Measurements from ENCODE around the gene NR2C2.

Gene NR2C2

GRCh38 chr3:15038306-15038705, 90.9 kb downstream of the NR2C2 start:
- Histone ChIP-seq H3K79me2 (ENCODE audit: control insufficient read depth, insufficient read depth, low read length, poor library complexity) (no peaks in the 10 kb centered on the region), H3K4me1 (ENCODE audit: control insufficient read depth in 1 of 2, insufficient read depth in 2 of 2, low read length in 2 of 2) (no peaks in the 10 kb centered on the region), H2BK12ac (ENCODE audit: low read length) (no peak overlapping the region), H2BK5ac (ENCODE audit: low read depth, low read length, poor library complexity) (no peak overlapping the region), H2AK5ac (ENCODE audit: low read length) (no peak overlapping the region), H4K8ac (ENCODE audit: low read depth, low read length) (no peak overlapping the region), H2AFZ (ENCODE audit: insufficient read depth, low read length, poor library complexity) (no peak overlapping the region), H4K91ac (ENCODE audit: low read depth, low read length) (no peak overlapping the region), H3K9ac (ENCODE audit: low read length) (no peak overlapping the region), H2BK120ac (ENCODE audit: insufficient read depth, low read length, poor library complexity) (no peak overlapping the region), H3K27ac (ENCODE audit: low read depth, low read length) (no peak overlapping the region), H4K12ac (ENCODE audit: low read depth, low read length) (no peak overlapping the region), H3K79me1 (ENCODE audit: low read length) (no peaks in the 10 kb centered on the region), H3K4ac (ENCODE audit: low read depth, low read length) (no peak overlapping the region), H3K4me3 (ENCODE audit: low read depth, low read length) (no peak overlapping the region), H3K14ac (ENCODE audit: low read length) (no peak overlapping the region), H3K18ac (ENCODE audit: low read length) (no peak overlapping the region), H3K36me3 (ENCODE audit: control insufficient read depth in 1 of 2, insufficient read depth in 2 of 2, low read length in 2 of 2) (peaks cover 35 to 59% of the 10 kb centered on the region in 2 experiments), H3K27me3 (ENCODE audit: insufficient read depth, low read length) (no peaks in the 10 kb centered on the region), H3K23ac (ENCODE audit: low read length) (no peak overlapping the region), H3K4me2 (ENCODE audit: low read length) (no peak overlapping the region), H3K9me3 (ENCODE audit: insufficient read depth, low read depth, low read length) (no peaks in the 10 kb centered on the region)
- no CpG with 5 or more reads among the region's 6 CpGs for WGBS (ENCODE audit: extremely low coverage, insufficient coverage, insufficient read length)
- no peak for DNase-seq

GRCh38 chr3:15040844-15041243, 93.5 kb downstream of the NR2C2 start:
- Histone ChIP-seq H2AFZ (ENCODE audit: insufficient read depth, low read length, poor library complexity) (no peak overlapping the region), H2AK5ac (ENCODE audit: low read length) (no peak overlapping the region), H3K23ac (ENCODE audit: low read length) (no peak overlapping the region), H3K4me1 (ENCODE audit: control insufficient read depth in 1 of 2, insufficient read depth in 2 of 2, low read length in 2 of 2) (no peaks in the 10 kb centered on the region), H3K4me3 (ENCODE audit: low read depth, low read length) (no peak overlapping the region), H3K9me3 (ENCODE audit: insufficient read depth, low read depth, low read length) (no peaks in the 10 kb centered on the region), H3K4ac (ENCODE audit: low read depth, low read length) (no peak overlapping the region), H3K4me2 (ENCODE audit: low read length) (no peak overlapping the region), H2BK5ac (ENCODE audit: low read depth, low read length, poor library complexity) (no peak overlapping the region), H2BK120ac (ENCODE audit: insufficient read depth, low read length, poor library complexity) (no peak overlapping the region), H3K18ac (ENCODE audit: low read length) (no peak overlapping the region), H3K14ac (ENCODE audit: low read length) (no peak overlapping the region), H3K79me2 (ENCODE audit: control insufficient read depth, insufficient read depth, low read length, poor library complexity) (no peaks in the 10 kb centered on the region), H4K12ac (ENCODE audit: low read depth, low read length) (no peak overlapping the region), H3K27me3 (ENCODE audit: insufficient read depth, low read length) (no peaks in the 10 kb centered on the region), H3K36me3 (ENCODE audit: control insufficient read depth in 1 of 2, insufficient read depth in 2 of 2, low read length in 2 of 2) (peaks cover 34 to 63% of the 10 kb centered on the region in 2 experiments), H4K8ac (ENCODE audit: low read depth, low read length) (no peak overlapping the region), H3K27ac (ENCODE audit: low read depth, low read length) (no peak overlapping the region), H3K79me1 (ENCODE audit: low read length) (no peaks in the 10 kb centered on the region), H2BK12ac (ENCODE audit: low read length) (no peak overlapping the region), H3K9ac (ENCODE audit: low read length) (peak overlapping the region; percentile 2), H4K91ac (ENCODE audit: low read depth, low read length) (no peak overlapping the region)
- WGBS (ENCODE audit: extremely low coverage, insufficient coverage, insufficient read length) = no CpG with 5 or more reads among the region's 3 CpGs
- no peak for DNase-seq

GRCh38 chr3:15041950-15042349, 94.6 kb downstream of the NR2C2 start:
- Histone ChIP-seq H3K9me3 (ENCODE audit: insufficient read depth, low read depth, low read length) (no peaks in the 10 kb centered on the region), H4K91ac (ENCODE audit: low read depth, low read length) (no peak overlapping the region), H3K36me3 (ENCODE audit: control insufficient read depth in 1 of 2, insufficient read depth in 2 of 2, low read length in 2 of 2) (peaks cover 41 to 66% of the 10 kb centered on the region in 2 experiments), H2AFZ (ENCODE audit: insufficient read depth, low read length, poor library complexity) (no peak overlapping the region), H3K14ac (ENCODE audit: low read length) (no peak overlapping the region), H3K4me3 (ENCODE audit: low read depth, low read length) (no peak overlapping the region), H3K27me3 (ENCODE audit: insufficient read depth, low read length) (no peaks in the 10 kb centered on the region), H3K27ac (ENCODE audit: low read depth, low read length) (no peak overlapping the region), H2BK5ac (ENCODE audit: low read depth, low read length, poor library complexity) (no peak overlapping the region), H4K8ac (ENCODE audit: low read depth, low read length) (no peak overlapping the region), H3K18ac (ENCODE audit: low read length) (no peak overlapping the region), H3K23ac (ENCODE audit: low read length) (no peak overlapping the region), H3K4ac (ENCODE audit: low read depth, low read length) (no peak overlapping the region), H2BK12ac (ENCODE audit: low read length) (no peak overlapping the region), H2BK120ac (ENCODE audit: insufficient read depth, low read length, poor library complexity) (no peak overlapping the region), H4K12ac (ENCODE audit: low read depth, low read length) (no peak overlapping the region), H3K9ac (ENCODE audit: low read length) (no peak overlapping the region), H3K79me2 (ENCODE audit: control insufficient read depth, insufficient read depth, low read length, poor library complexity) (no peaks in the 10 kb centered on the region), H3K4me1 (ENCODE audit: control insufficient read depth in 1 of 2, insufficient read depth in 2 of 2, low read length in 2 of 2) (no peaks in the 10 kb centered on the region), H3K4me2 (ENCODE audit: low read length) (no peak overlapping the region), H3K79me1 (ENCODE audit: low read length) (no peaks in the 10 kb centered on the region), H2AK5ac (ENCODE audit: low read length) (no peak overlapping the region)
- DNase-seq = no peak
- no CpG with 5 or more reads among the region's 3 CpGs for WGBS (ENCODE audit: extremely low coverage, insufficient coverage, insufficient read length)

- Histone ChIP-seq H4K12ac (ENCODE audit: low read depth, low read length) (no peak overlapping the region), H2BK5ac (ENCODE audit: low read depth, low read length, poor library complexity) (no peak overlapping the region), H3K23ac (ENCODE audit: low read length) (no peak overlapping the region), H3K27me3 (ENCODE audit: insufficient read depth, low read length) (no peaks in the 10 kb centered on the region), H4K8ac (ENCODE audit: low read depth, low read length) (no peak overlapping the region), H3K79me2 (ENCODE audit: control insufficient read depth, insufficient read depth, low read length, poor library complexity) (no peaks in the 10 kb centered on the region), H2BK120ac (ENCODE audit: insufficient read depth, low read length, poor library complexity) (no peak overlapping the region), H2BK12ac (ENCODE audit: low read length) (no peak overlapping the region), H4K91ac (ENCODE audit: low read depth, low read length) (no peak overlapping the region), H2AK5ac (ENCODE audit: low read length) (no peak overlapping the region), H3K36me3 (ENCODE audit: control insufficient read depth in 1 of 2, insufficient read depth in 2 of 2, low read length in 2 of 2) (peaks cover 47 to 69% of the 10 kb centered on the region in 2 experiments), H3K4ac (ENCODE audit: low read depth, low read length) (no peak overlapping the region), H2AFZ (ENCODE audit: insufficient read depth, low read length, poor library complexity) (no peak overlapping the region), H3K14ac (ENCODE audit: low read length) (no peak overlapping the region), H3K9me3 (ENCODE audit: insufficient read depth, low read depth, low read length) (no peaks in the 10 kb centered on the region), H3K9ac (ENCODE audit: low read length) (no peak overlapping the region), H3K79me1 (ENCODE audit: low read length) (no peaks in the 10 kb centered on the region), H3K18ac (ENCODE audit: low read length) (no peak overlapping the region), H3K4me3 (ENCODE audit: low read depth, low read length) (no peak overlapping the region), H3K27ac (ENCODE audit: low read depth, low read length) (no peak overlapping the region), H3K4me2 (ENCODE audit: low read length) (no peak overlapping the region), H3K4me1 (ENCODE audit: control insufficient read depth in 1 of 2, insufficient read depth in 2 of 2, low read length in 2 of 2) (no peaks in the 10 kb centered on the region)
- no peak for DNase-seq
- no CpG with 5 or more reads among the region's 3 CpGs for WGBS (ENCODE audit: extremely low coverage, insufficient coverage, insufficient read length)
These were observed 95.6 kb downstream of the NR2C2 start for GRCh38 chr3:15042936-15043335.

All from trophoblast cell (in vitro differentiated cells and primary cell).